SK-N-MC (cell line): Measurements from ENCODE around the gene FAM47E.

Source experiments
- EZH2 ChIP-seq: fragments of 200-600 bp; sonication (generic); IDR thresholded peaks from one replicate; pipeline ENCODE4 v1.6.1; 2017; ENCODE audit warnings: antibody characterized with exemption
- FOXP2 ChIP-seq: optimal IDR thresholded peaks from 2 replicates; pipeline ENCODE3; 2011; ENCODE audit warnings: mild to moderate bottlenecking, moderate library complexity; ENCODE audit not compliant: insufficient read depth; ENCODE audit errors: extremely low read length, control extremely low read depth
- POLR2AphosphoS5 ChIP-seq: IDR thresholded peaks from 2 replicates; pipeline ENCODE4 v1.6.1; 2012; ENCODE audit warnings: mild to moderate bottlenecking, low read depth, low read length, borderline replicate concordance

DNA sequence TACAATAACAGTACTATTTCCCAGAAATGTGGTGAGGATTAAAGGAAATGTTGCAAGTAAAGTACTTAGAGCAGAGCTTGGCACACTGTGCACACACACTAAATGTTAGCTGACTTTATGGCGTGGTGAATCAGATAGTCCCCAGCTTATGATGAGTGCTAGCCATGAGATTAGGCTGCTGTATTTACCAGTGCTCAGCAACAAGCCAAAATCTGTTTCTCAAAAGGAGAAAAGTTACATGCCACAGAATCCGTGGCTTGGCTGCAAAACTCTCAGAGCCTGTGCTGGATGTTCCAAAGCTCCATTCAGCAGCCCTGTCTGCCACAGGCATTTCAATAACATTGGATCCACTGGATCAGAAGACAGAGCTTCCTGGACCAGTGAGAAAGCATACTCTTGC is 42.3 kb downstream of the FAM47E start:
- no peak for TF ChIP-seq EZH2
- TF ChIP-seq POLR2AphosphoS5: no peak
- TF ChIP-seq FOXP2: no peak
